ENCODE measurements around the gene EDAR.

EDAR gene

GRCh38 chr2:108923736-108924579 is 65.1 kb downstream of the EDAR start:
- DNase-seq = no peak

GRCh38 chr2:108923019-108923700 is 65.9 kb downstream of the EDAR start:
- DNase-seq = no peak

- no peak for DNase-seq
These were observed 66.7 kb downstream of the EDAR start for GRCh38 chr2:108922141-108922915.

- DNase-seq = no peak
These were observed 67.7 kb downstream of the EDAR start for GRCh38 chr2:108921096-108922030.

- no peak for DNase-seq
These were observed 68.3 kb downstream of the EDAR start for GRCh38 chr2:108920686-108921085.

GRCh38 chr2:108919571-108920373 is 69.2 kb downstream of the EDAR start:
- DNase-seq = no peak

GRCh38 chr2:108918941-108919341 is 70.1 kb downstream of the EDAR start:
- DNase-seq = no peak

- DNase-seq = no peak
These were observed 70.7 kb downstream of the EDAR start for GRCh38 chr2:108918156-108918874.

- DNase-seq = no peak
These were observed 71.5 kb downstream of the EDAR start for GRCh38 chr2:108917526-108917925.

- DNase-seq = no peak
These were observed 72.1 kb downstream of the EDAR start for GRCh38 chr2:108916796-108917421.

GRCh38 chr2:108916122-108916795 is 72.8 kb downstream of the EDAR start:
- no peak for DNase-seq

- DNase-seq = no peak
These were observed 76.5 kb downstream of the EDAR start for GRCh38 chr2:108912629-108912902.

GRCh38 chr2:108911807-108912628 is 77.0 kb downstream of the EDAR start:
- no peak for DNase-seq

GRCh38 chr2:108911401-108911800 is 77.6 kb downstream of the EDAR start:
- no peak for DNase-seq

- no peak for DNase-seq
These were observed 78.3 kb downstream of the EDAR start for GRCh38 chr2:108910541-108911396.

- DNase-seq = no peak
These were observed 79.0 kb downstream of the EDAR start for GRCh38 chr2:108910011-108910431.

GRCh38 chr2:108909275-108909823 is 79.7 kb downstream of the EDAR start:
- DNase-seq = no peak

- DNase-seq = no peak
These were observed 80.3 kb downstream of the EDAR start for GRCh38 chr2:108908713-108909070.

Data from T-helper 2 cell (primary cell).